H1 (cell line): ENCODE results near the gene RDH5. TPM values are rescaled to one million over a fixed set of nuclear protein-coding genes. Genes with fewer than 3 reads are reported as not detected.

ENCODE experiments used
- CTCF ChIA-PET: fragments of 300-600 bp; sonication (Branson Sonifier 250); formaldehyde crosslinking; loops from one replicate; lab custom pipeline; 2021; ENCODE audit not compliant: partially characterized antibody; lab: Charles Lee
- POLR2A ChIA-PET: fragments of 300-600 bp; sonication (Branson Sonifier 250); formaldehyde crosslinking; loops from one replicate; lab custom pipeline; 2021; ENCODE audit warnings: inconsistent platforms; ENCODE audit not compliant: partially characterized antibody; lab: Charles Lee
- DNase-seq, 2 experiments: peaks; one replicate each; pipeline versions ENCODE4 v3.0.0 to v3.0.0-alpha.2; 2010 to 2022; ENCODE audit warnings: low spot score in 2 of 2, low read depth in 1 of 2, mixed read lengths in 1 of 2
- FAIRE-seq: peaks from 2 replicates; lab custom pipeline; 2011; peaks lifted over from hg19 to GRCh38; lab: Jason Lieb, UNC
- H2AFZ ChIP-seq: 2 replicates; pipeline ENCODE4 v1.8.1; 2012; ENCODE audit warnings: low read length, inconsistent platforms
- H2AK5ac ChIP-seq: 2 replicates; pipeline ENCODE4 v1.6.1; 2013; ENCODE audit warnings: low read depth, low read length
- H2BK120ac ChIP-seq: replicated peaks from 2 replicates; pipeline ENCODE3; 2013; ENCODE audit warnings: low read depth, low read length, inconsistent platforms
- H2BK12ac ChIP-seq: 2 replicates; pipeline ENCODE4 v1.6.1; 2013; ENCODE audit warnings: low read depth, low read length
- H2BK15ac ChIP-seq: 2 replicates; pipeline ENCODE4 v1.6.1; 2013; ENCODE audit warnings: low read length
- H2BK20ac ChIP-seq: 2 replicates; pipeline ENCODE4 v1.6.1; 2013; ENCODE audit warnings: low read length
- H2BK5ac ChIP-seq: 2 replicates; pipeline ENCODE4 v1.6.1; 2013; ENCODE audit warnings: low read depth, low read length
- H3K14ac ChIP-seq: 2 replicates; pipeline ENCODE4 v1.6.1; 2013; ENCODE audit warnings: inconsistent platforms; ENCODE audit not compliant: insufficient read length
- H3K18ac ChIP-seq: 2 replicates; pipeline ENCODE4 v1.6.1; 2013; ENCODE audit warnings: low read length; ENCODE audit errors: extremely low read depth
- H3K23ac ChIP-seq: 2 replicates; pipeline ENCODE4 v1.6.1; 2013; ENCODE audit warnings: inconsistent platforms; ENCODE audit not compliant: insufficient read length
- H3K23me2 ChIP-seq: 2 replicates; pipeline ENCODE4 v1.6.1; 2013; ENCODE audit warnings: low read depth, low read length
- H3K27ac ChIP-seq: 2 replicates; pipeline ENCODE4 v1.6.1; 2011; ENCODE audit warnings: low read depth, low read length, inconsistent platforms
- H3K27me3 ChIP-seq, 4 experiments: replicated peaks in 1 of 4; 1 replicate in 1 of 4; 2 replicates in 3 of 4; pipeline versions ENCODE4 v1.6.1 to v1.8.1; 2011 to 2013; ENCODE audit warnings: low read length in 3 of 4, mild to moderate bottlenecking in 3 of 4, inconsistent platforms in 2 of 4, mixed read lengths in 2 of 4, moderate library complexity in 1 of 4; ENCODE audit not compliant: control insufficient read depth in 3 of 4, insufficient read depth in 3 of 4; ENCODE audit errors: extremely low read depth in 1 of 4
- H3K36me3 ChIP-seq, 4 experiments: 2 replicates each; pipeline versions ENCODE4 v1.6.1 to v1.8.1; 2011 to 2013; ENCODE audit warnings: mild to moderate bottlenecking in 4 of 4, low read length in 3 of 4, moderate library complexity in 2 of 4, control low read depth in 1 of 4, inconsistent platforms in 1 of 4; ENCODE audit not compliant: insufficient read depth in 4 of 4, control insufficient read depth in 2 of 4
- H3K4ac ChIP-seq: replicated peaks from 2 replicates; pipeline ENCODE3; 2013; ENCODE audit warnings: low read length, low read depth, mixed read lengths, inconsistent platforms; ENCODE audit not compliant: insufficient read length
- H3K4me1 ChIP-seq, 4 experiments: replicated peaks in 1 of 4; 1 replicate in 1 of 4; 2 replicates in 3 of 4; pipeline versions ENCODE4 v1.6.1 to v1.8.1; 2011 to 2013; ENCODE audit warnings: low read length in 3 of 4, inconsistent platforms in 2 of 4, mixed read lengths in 1 of 4; ENCODE audit not compliant: insufficient read depth in 4 of 4, control insufficient read depth in 3 of 4
- H3K4me2 ChIP-seq, 2 experiments: 2 replicates each; pipeline versions ENCODE4 v1.6.1 to v1.8.1; 2011 to 2013; ENCODE audit warnings: low read depth in 2 of 2, low read length in 2 of 2, control low read depth in 1 of 2, inconsistent platforms in 1 of 2, mild to moderate bottlenecking in 1 of 2; ENCODE audit not compliant: insufficient read depth in 1 of 2
- H3K4me3 ChIP-seq, 4 experiments: fragments of 200-600, 300-600 bp in 1 of 4; sonication (generic), shearing (Covaris generic), sonication (Bioruptor Twin) in 1 of 4; 2 replicates each; pipeline versions ENCODE4 v1.5.1 to v1.8.1; 2011 to 2016; ENCODE audit warnings: low read length in 4 of 4, low read depth in 3 of 4, control low read depth in 2 of 4, inconsistent platforms in 2 of 4, mild to moderate bottlenecking in 2 of 4, mixed read lengths in 1 of 4, moderate library complexity in 1 of 4; ENCODE audit not compliant: insufficient read depth in 2 of 4; ENCODE audit errors: extremely low read depth in 1 of 4
- H3K56ac ChIP-seq: replicated peaks from 2 replicates; pipeline ENCODE3; 2013; ENCODE audit warnings: low read depth, mild to moderate bottlenecking, mixed read lengths, low read length, inconsistent platforms; ENCODE audit not compliant: insufficient read length
- H3K79me1 ChIP-seq: 2 replicates; pipeline ENCODE4 v1.6.1; 2013; ENCODE audit warnings: low read depth, low read length, control low read depth
- H3K79me2 ChIP-seq, 2 experiments: 2 replicates each; pipeline versions ENCODE4 v1.6.1 to v1.8.1; 2012 to 2013; ENCODE audit warnings: low read length in 2 of 2, mild to moderate bottlenecking in 2 of 2, inconsistent platforms in 1 of 2; ENCODE audit not compliant: insufficient read depth in 2 of 2, control insufficient read depth in 1 of 2
- H3K9ac ChIP-seq, 4 experiments: replicated peaks in 1 of 4; 1 replicate in 1 of 4; 2 replicates in 3 of 4; pipeline versions ENCODE4 v1.6.1 to v1.8.1; 2011 to 2013; ENCODE audit warnings: low read depth in 3 of 4, low read length in 3 of 4, control low read depth in 2 of 4, mild to moderate bottlenecking in 2 of 4, moderate library complexity in 2 of 4, inconsistent platforms in 1 of 4; ENCODE audit errors: extremely low read depth in 1 of 4
- H3K9me3 ChIP-seq, 2 experiments: 2 replicates each; pipeline versions ENCODE4 v1.6.1 to v1.8.1; 2012 to 2013; ENCODE audit warnings: mild to moderate bottlenecking in 2 of 2, moderate library complexity in 2 of 2, control low read depth in 1 of 2, inconsistent platforms in 1 of 2, low read depth in 1 of 2, low read length in 1 of 2, mixed read lengths in 1 of 2; ENCODE audit not compliant: insufficient read depth in 2 of 2
- H4K20me1 ChIP-seq, 2 experiments: replicated peaks in 1 of 2; 2 replicates each; pipeline versions ENCODE3 to v1.8.1; 2011 to 2013; ENCODE audit warnings: inconsistent platforms in 2 of 2, low read length in 2 of 2, mild to moderate bottlenecking in 1 of 2; ENCODE audit not compliant: insufficient read depth in 2 of 2, control insufficient read depth in 1 of 2
- H4K5ac ChIP-seq: 2 replicates; pipeline ENCODE4 v1.6.1; 2013; ENCODE audit warnings: low read length, low read depth, mixed read lengths, inconsistent platforms; ENCODE audit not compliant: insufficient read length
- H4K8ac ChIP-seq: 2 replicates; pipeline ENCODE4 v1.8.0; 2013; ENCODE audit warnings: mild to moderate bottlenecking, moderate library complexity, low read length, inconsistent platforms; ENCODE audit not compliant: insufficient read depth; ENCODE audit errors: extremely low read depth
- H4K91ac ChIP-seq: replicated peaks from 2 replicates; pipeline ENCODE3; 2013; ENCODE audit warnings: low read length, mixed read lengths, inconsistent platforms; ENCODE audit not compliant: insufficient read length
- ASH2L ChIP-seq: fragments of 200-600, 300-600 bp; sonication (generic); IDR thresholded peaks from one replicate; pipeline ENCODE4 v1.7.1; 2017; ENCODE audit warnings: low read length
- BACH1 ChIP-seq: IDR thresholded peaks from 2 replicates; pipeline ENCODE4 v1.6.1; 2012; ENCODE audit warnings: low read length, improper control_type of control experiment
- CTCF ChIP-seq, 3 experiments: IDR thresholded peaks; 1 replicate in 2 of 3; 2 replicates in 1 of 3; pipeline versions ENCODE4 v1.5.1 to v1.6.1; 2011; ENCODE audit warnings: low read length in 3 of 3, mild to moderate bottlenecking in 3 of 3, inconsistent platforms in 2 of 3, low read depth in 1 of 3, moderate library complexity in 1 of 3; ENCODE audit not compliant: insufficient read depth in 1 of 3; ENCODE audit errors: control extremely low read depth in 1 of 3
- EGR1 ChIP-seq: IDR thresholded peaks from 2 replicates; pipeline ENCODE4 v1.6.1; 2011; ENCODE audit warnings: low read depth, low read length, borderline replicate concordance
- NANOG ChIP-seq: IDR thresholded peaks from 2 replicates; pipeline ENCODE4 v1.6.1; 2011; ENCODE audit warnings: low read length, low read depth, mild to moderate bottlenecking, inconsistent platforms; ENCODE audit not compliant: insufficient read depth, poor library complexity, severe bottlenecking
- POLR2A ChIP-seq, 2 experiments: IDR thresholded peaks; 1 replicate in 1 of 2; 2 replicates in 1 of 2; pipeline ENCODE4 v1.6.1; 2011; ENCODE audit warnings: low read depth in 2 of 2, low read length in 2 of 2, mild to moderate bottlenecking in 2 of 2; ENCODE audit errors: control extremely low read depth in 1 of 2
- TEAD4 ChIP-seq: IDR thresholded peaks from 2 replicates; pipeline ENCODE4 v1.6.1; 2012; ENCODE audit warnings: low read depth, low read length, inconsistent platforms, mixed read lengths
- WGBS, 2 experiments: shearing (Covaris generic) in 1 of 2; methylation state at CpG; one replicate each; pipeline versions ENCODE4 v1.1.6 to v1.1.7; 2013 to 2015; ENCODE audit warnings: low lambda C conversion rate in 2 of 2, mixed read lengths in 2 of 2, inconsistent platforms in 1 of 2, low coverage in 1 of 2, missing lambda C conversion rate in 1 of 2; ENCODE audit not compliant: insufficient replicate concordance in 2 of 2, insufficient coverage in 1 of 2, insufficient read length in 1 of 2; ENCODE audit errors: extremely low coverage in 1 of 2, missing lambda C conversion rate in 1 of 2; 5-methylcytosine and 5-hydroxymethylcytosine counted together
- polyA plus RNA-seq, 7 experiments: library from polyadenylated mRNA; depleted of rRNA in 3 of 7; stranded (reverse) in 5 of 7; unstranded in 2 of 7; fragments of >200 nt in 5 of 7; fragments of 200-250 nt in 2 of 7; gene quantifications; 1 replicate in 5 of 7; 2 replicates in 1 of 7; 4 replicates in 1 of 7; pipeline versions ENCODE4 v1.2.1 to v1.2.3, GENCODE V29; 2011 to 2013; ENCODE audit warnings: missing spikeins in 2 of 7, mixed read lengths in 2 of 7
- total RNA-seq: library from RNA; stranded (reverse); fragmentation: NEBNext Ultra II Directional; extraction: Animal tissue kit (Norgen Biotek cat#: 25700); gene quantifications from 2 replicates; pipeline ENCODE4 v1.2.1, GENCODE V29; 2021

Gene RDH5
- total and polyA plus RNA-seq, 2 of the 8 experiments (the other 6 are each of a cell fraction or from before 2014, with no cell fraction given), result 4.2 to 6.0 TPM

GRCh38 chr12:55681142-55682077 is 38.8 kb upstream of the RDH5 start:
- H3K79me2 ChIP-seq, result no peaks in the 10 kb centered on the region
- DNase-seq (peak; percentile 61 to 83), FAIRE-seq (no peak)
- peak overlapping the region; percentile 82; the same call in 1 of the 2 replicates for H2BK5ac ChIP-seq
- H3K79me1 ChIP-seq, result no peaks in the 10 kb centered on the region
- peak overlapping the region in 3 of 4 experiments; percentile 6 to 44 (median 21); a peak in 5 of 8 replicates for H3K4me3 ChIP-seq
- H2BK12ac ChIP-seq, result peak overlapping the region; percentile 77
- no peak overlapping the region for H3K14ac ChIP-seq
- H3K4me2 ChIP-seq, result peak overlapping the region; percentile 47 to 55
- ChIA-PET CTCF (interaction anchor here (0.6 to 4.9 kb wide), 18 partner anchors 8 to 480 kb away, joined by 3 to 34 read pairs (median 6); partner anchors contain the start of genes BLOC1S1, CD63, ITGA7 and RDH5), POLR2A (interaction anchor here (0.6 to 1.5 kb wide), 12 partner anchors 11 to 179 kb away, joined by 3 to 8 read pairs (median 4); partner anchors contain the start of gene BLOC1S1)
- peak overlapping the region; percentile 5 for H2BK120ac ChIP-seq
- H4K5ac ChIP-seq, result peak overlapping the region; percentile 59
- H3K27ac ChIP-seq, result no peak overlapping the region
- H2BK20ac ChIP-seq, result peak overlapping the region; percentile 16; the same call in 1 of the 2 replicates
- H4K20me1 ChIP-seq, result no peaks in the 10 kb centered on the region
- H4K91ac ChIP-seq, result peak overlapping the region; percentile 47
- no peaks in the 10 kb centered on the region for H3K9me3 ChIP-seq
- peaks cover 0 to 4% (median 1%) of the 10 kb centered on the region in 4 experiments; a peak in 2 of 8 replicates for H3K36me3 ChIP-seq
- WGBS, 2 experiments, result 51% methylated on average over 16 of the region's 17 CpGs; no CpG with 5 or more reads in 1 of the 2 experiments
- H3K23ac ChIP-seq, result no peak overlapping the region
- peak overlapping the region; percentile 47; the same call in 1 of the 2 replicates for H2AFZ ChIP-seq
- H3K4ac ChIP-seq, result no peak overlapping the region
- peak overlapping the region; percentile 91 for H3K18ac ChIP-seq
- peaks cover 0 to 12% (median 5%) of the 10 kb centered on the region in 4 experiments; a peak in 4 of 7 replicates for H3K4me1 ChIP-seq
- H2BK15ac ChIP-seq, result peak overlapping the region; percentile 99; the same call in 1 of the 2 replicates
- H3K9ac ChIP-seq, result no peak overlapping the region
- no peaks in the 10 kb centered on the region for H3K27me3 ChIP-seq
- H3K56ac ChIP-seq, result no peak overlapping the region
- no peak overlapping the region for H2AK5ac ChIP-seq
- H3K23me2 ChIP-seq, result no peaks in the 10 kb centered on the region
- peak overlapping the region; percentile 19; the same call in 1 of the 2 replicates for H4K8ac ChIP-seq
- TF ChIP-seq NANOG, result no peak
- TF ChIP-seq POLR2A (IDR thresholded peaks at IDR 0.05; ENCODE audit: control extremely low read depth in 1 of 2, low read depth in 2 of 2, low read length in 2 of 2), result peak in 1 of 2 experiments; percentile 54; a peak in 2 of 3 replicates
- peak; percentile 86 for TF ChIP-seq TEAD4
- TF ChIP-seq CTCF (IDR thresholded peaks at IDR 0.05; ENCODE audit: control extremely low read depth in 1 of 3, insufficient read depth in 1 of 3, low read depth in 1 of 3, low read length in 3 of 3), result peak; percentile 60 to 68 (median 61)
- TF ChIP-seq BACH1, result peak; percentile 66; the same call in 1 of the 2 replicates
- TF ChIP-seq ASH2L, result peak; percentile 36
- TF ChIP-seq EGR1, result peak; percentile 88
